Immature natural killer cell (primary cell): ENCODE measurements around the gene PRDX2. TPM values are rescaled to one million over a fixed set of nuclear protein-coding genes. Genes with fewer than 3 reads are reported as not detected.
"Not testable (repeated sequence)": the region's sequence is repeated elsewhere in the genome, so short reads cannot be mapped to it uniquely, and the experiment has no call there.

Experiments used
- DNase-seq, 3 donors: peaks; one replicate each; pipeline ENCODE4 v3.0.0; 2022; ENCODE audit warnings: mixed read lengths in 1 of 3
- H3K27ac Mint-ChIP-seq, 6 donors: one replicate each; pipeline ENCODE4 v1.8.0; 2020; ENCODE audit warnings: mixed read lengths in 6 of 6, mild to moderate bottlenecking in 5 of 6, inconsistent platforms in 4 of 6, moderate library complexity in 3 of 6
- H3K27me3 Mint-ChIP-seq, 3 donors: one replicate each; pipeline ENCODE4 v1.8.0; 2020 to 2021; ENCODE audit warnings: low read depth in 3 of 3, mild to moderate bottlenecking in 3 of 3, mixed read lengths in 3 of 3, moderate library complexity in 3 of 3, inconsistent platforms in 1 of 3
- H3K36me3 Mint-ChIP-seq, 3 donors: one replicate each; pipeline ENCODE4 v1.8.0; 2020; ENCODE audit warnings: mixed read lengths in 3 of 3, inconsistent platforms in 2 of 3, mild to moderate bottlenecking in 2 of 3
- H3K4me1 Mint-ChIP-seq, 2 donors: one replicate each; pipeline ENCODE4 v1.8.0; 2020; ENCODE audit warnings: inconsistent platforms in 2 of 2, mild to moderate bottlenecking in 2 of 2, mixed read lengths in 2 of 2, moderate library complexity in 1 of 2
- H3K4me3 Mint-ChIP-seq, 5 donors: one replicate each; pipeline ENCODE4 v1.8.0; 2020; ENCODE audit warnings: mild to moderate bottlenecking in 5 of 5, mixed read lengths in 5 of 5, inconsistent platforms in 3 of 5, moderate library complexity in 3 of 5
- H3K9me3 Mint-ChIP-seq, 6 donors: one replicate each; pipeline ENCODE4 v1.8.0; 2020; ENCODE audit warnings: mild to moderate bottlenecking in 6 of 6, mixed read lengths in 6 of 6, inconsistent platforms in 4 of 6, moderate library complexity in 3 of 6
- polyA plus RNA-seq, 3 donors: library from polyadenylated mRNA; unstranded; fragments of 300-500 nt; fragmentation: Illumina TruSeq; gene quantifications; one replicate each; pipeline ENCODE4 v1.2.3, GENCODE V29; 2021

Gene PRDX2
- polyA plus RNA-seq, 3 donors from 2014 or later: 157 to 165 (median 159) TPM

DNA sequence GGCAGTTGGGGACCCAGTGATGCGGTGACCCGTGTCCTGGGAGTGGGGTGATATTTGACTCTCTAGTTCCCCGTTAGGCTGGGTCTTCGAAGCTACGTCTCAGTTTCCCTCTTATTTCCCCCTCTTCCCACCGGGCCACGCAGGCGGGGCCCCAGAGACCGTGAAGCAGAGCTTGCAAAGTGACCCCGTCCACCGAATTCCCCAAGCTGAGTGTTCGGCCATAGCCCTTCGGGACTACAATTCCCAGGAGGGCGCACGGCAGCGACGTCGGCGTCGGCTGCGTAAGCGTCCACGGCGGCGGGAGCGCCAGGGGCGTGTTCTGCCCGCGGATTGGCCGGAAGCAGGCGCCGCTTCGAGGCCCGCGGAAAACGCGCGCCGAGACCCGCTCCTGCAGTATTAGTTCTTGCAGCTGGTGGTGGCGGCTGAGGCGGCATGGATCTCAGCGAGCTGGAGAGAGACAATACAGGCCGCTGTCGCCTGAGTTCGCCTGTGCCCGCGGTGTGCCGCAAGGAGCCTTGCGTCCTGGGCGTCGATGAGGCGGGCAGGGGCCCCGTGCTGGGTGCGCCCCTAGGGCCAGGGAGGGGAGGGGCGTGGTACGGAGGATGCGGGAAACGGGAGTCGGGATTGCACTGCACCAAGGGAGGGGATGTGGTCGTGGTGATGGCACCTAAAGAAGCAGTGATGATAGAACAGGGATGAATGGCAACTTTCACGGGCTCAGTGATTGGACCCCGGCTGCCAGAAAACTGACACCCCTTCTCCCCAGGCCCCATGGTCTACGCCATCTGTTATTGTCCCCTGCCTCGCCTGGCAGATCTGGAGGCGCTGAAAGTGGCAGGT is 4.9 kb upstream of the PRDX2 start, which contains the start of gene RNASEH2A:
Gene RNASEH2A (plus strand): TSS at position 343 of the 840 bp plus-strand sequence. CDS start 90 bp downstream, at position 433.
- peak within 1 kb of the TSS; percentile 81 to 94 (median 86) for H3K27ac Mint-ChIP-seq

GRCh38 chr19:12804051-12804450 is 2.5 kb upstream of the PRDX2 start:
- Mint-ChIP-seq H3K36me3 (peaks cover 0 to 4% (median 0%) of the 10 kb centered on the region in 3 donors), H3K4me1 (peaks cover 31% of the 10 kb centered on the region in 2 donors), H3K4me3 (no peak overlapping the region), H3K27me3 (peaks cover 5 to 8% (median 5%) of the 10 kb centered on the region in 3 donors), H3K9me3 (no peaks in the 10 kb centered on the region), H3K27ac (no peak overlapping the region)
- no peak for DNase-seq

More for the DNA sequence above, 4.9 kb upstream of the PRDX2 start, which contains the start of gene RNASEH2A:
- peak; percentile 82 to 83 (median 82) for DNase-seq
- Mint-ChIP-seq H3K36me3 (peaks cover 0 to 4% (median 4%) of the 10 kb centered on the region in 3 donors), H3K9me3 (no peaks in the 10 kb centered on the region), H3K27me3 (peaks cover 5 to 8% (median 5%) of the 10 kb centered on the region in 3 donors), H3K4me3 (peak within 1 kb of the TSS; percentile 90 to 96 (median 92)), H3K4me1 (peaks cover 20 to 23% of the 10 kb centered on the region in 2 donors)

GRCh38 chr19:12802267-12803106 is 887 bp upstream of the PRDX2 start:
- Mint-ChIP-seq H3K4me3 (peak overlapping the region; percentile 75 to 87 (median 80)), H3K27ac (peak overlapping the region in 2 of 6 donors; percentile 71 to 79), H3K4me1 (peaks cover 31% of the 10 kb centered on the region in 2 donors)

GRCh38 chr19:12800923-12801465 is 606 bp downstream of the PRDX2 start:
- Mint-ChIP-seq H3K27me3 (peaks cover 6 to 9% (median 8%) of the 10 kb centered on the region in 3 donors), H3K36me3 (no peaks in the 10 kb centered on the region), H3K27ac (peak overlapping the region in 3 of 6 donors; percentile 7 to 50 (median 24)), H3K9me3 (no peaks in the 10 kb centered on the region), H3K4me1 (peaks cover 25% of the 10 kb centered on the region in 2 donors), H3K4me3 (peak overlapping the region; percentile 75 to 87 (median 80))
- no peak for DNase-seq

More at GRCh38 chr19:12802267-12803106, 887 bp upstream of the PRDX2 start:
- no peak for DNase-seq
- Mint-ChIP-seq H3K27me3 (peaks cover 5 to 8% (median 7%) of the 10 kb centered on the region in 3 donors), H3K9me3 (no peaks in the 10 kb centered on the region), H3K36me3 (no peaks in the 10 kb centered on the region)

DNA sequence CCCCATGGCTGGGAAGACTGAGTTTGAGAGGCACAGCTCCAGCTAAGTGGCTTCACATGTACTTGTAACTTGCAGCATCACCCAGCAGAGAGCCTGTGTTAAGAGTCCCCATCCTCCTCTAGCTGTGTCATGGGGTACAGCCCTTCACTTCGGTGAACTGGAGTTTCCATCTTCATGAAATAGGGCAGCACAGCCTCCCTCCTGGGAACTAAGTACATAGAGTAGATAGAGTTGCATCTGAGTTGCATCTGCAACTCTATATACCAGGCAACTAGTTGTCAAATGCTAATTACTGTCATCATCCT is 1.2 kb downstream of the PRDX2 start:
- Mint-ChIP-seq H3K27me3 (peaks cover 4 to 9% (median 8%) of the 10 kb centered on the region in 3 donors), H3K36me3 (no peaks in the 10 kb centered on the region), H3K4me3 (peak overlapping the region; percentile 75 to 87 (median 80)), H3K27ac (no peak overlapping the region), H3K9me3 (no peaks in the 10 kb centered on the region), H3K4me1 (peaks cover 27 to 28% of the 10 kb centered on the region in 2 donors)
- DNase-seq: no peak

- Mint-ChIP-seq H3K4me1 (peaks cover 27 to 28% of the 10 kb centered on the region in 2 donors), H3K36me3 (no peaks in the 10 kb centered on the region), H3K27me3 (peaks cover 4 to 9% (median 8%) of the 10 kb centered on the region in 3 donors), H3K4me3 (peak overlapping the region in 4 of 5 donors; percentile 75 to 87 (median 81)), H3K9me3 (no peaks in the 10 kb centered on the region), H3K27ac (no peak overlapping the region)
- no peak for DNase-seq
Observed at GRCh38 chr19:12799742-12800465, 1.7 kb downstream of the PRDX2 start.

DNA sequence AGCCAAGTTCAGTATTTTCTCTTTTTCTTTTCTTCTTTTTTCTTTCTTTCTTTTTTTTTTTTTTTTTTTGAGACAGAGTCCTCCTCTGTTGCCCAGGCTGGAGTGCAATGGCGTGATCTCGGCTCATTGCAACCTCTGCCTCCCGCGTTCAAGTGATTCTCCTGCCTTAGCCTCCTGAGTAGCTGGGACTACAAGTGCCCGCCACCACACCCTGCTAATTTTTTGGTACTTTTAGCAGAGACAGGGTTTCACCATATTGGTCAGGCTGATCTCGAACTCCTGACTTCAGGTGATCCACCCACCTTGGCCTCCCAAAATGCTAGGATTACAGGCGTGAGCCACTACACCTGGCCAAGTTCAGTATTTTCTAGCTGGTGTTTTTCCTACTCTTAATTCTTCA is 4.0 kb downstream of the PRDX2 start:
- H3K4me1 Mint-ChIP-seq: peaks cover 37 to 40% of the 10 kb centered on the region in 2 donors
- peaks cover 9 to 23% (median 20%) of the 10 kb centered on the region in 3 donors for H3K27me3 Mint-ChIP-seq
- H3K9me3 Mint-ChIP-seq, H3K36me3 Mint-ChIP-seq, DNase-seq, H3K27ac Mint-ChIP-seq, H3K4me3 Mint-ChIP-seq: not testable (repeated sequence)

DNA sequence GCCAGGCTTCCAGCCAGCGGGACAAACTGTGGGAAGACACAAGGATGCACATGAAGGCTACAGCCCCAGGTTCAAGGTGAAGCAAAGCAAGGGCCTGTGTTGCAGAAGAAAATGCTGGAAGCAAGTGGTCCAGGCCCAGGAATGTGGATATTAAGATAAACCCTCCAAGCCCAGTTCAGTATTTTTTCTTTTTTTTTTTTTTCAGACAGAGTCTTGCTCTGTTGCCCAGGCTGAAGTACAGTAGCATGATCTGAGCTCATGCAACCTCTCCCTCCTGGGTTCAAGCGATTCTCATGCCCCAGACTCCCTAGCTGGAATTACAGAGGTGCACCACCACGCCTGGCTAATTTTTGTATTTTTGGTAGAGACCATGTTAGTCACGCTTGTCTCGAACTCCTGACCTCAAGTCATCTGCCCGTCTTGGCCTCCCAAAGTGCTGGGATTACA is 4.4 kb downstream of the PRDX2 start:
- no peak overlapping the region for H3K4me3 Mint-ChIP-seq
- H3K27me3 Mint-ChIP-seq: peaks cover 13 to 23% (median 23%) of the 10 kb centered on the region in 3 donors
- H3K27ac Mint-ChIP-seq: peak overlapping the region in 1 of 6 donors; percentile 34
- H3K4me1 Mint-ChIP-seq: peaks cover 32 to 35% of the 10 kb centered on the region in 2 donors
- H3K36me3 Mint-ChIP-seq: no peaks in the 10 kb centered on the region
- H3K9me3 Mint-ChIP-seq: no peaks in the 10 kb centered on the region
- DNase-seq: no peak

DNA sequence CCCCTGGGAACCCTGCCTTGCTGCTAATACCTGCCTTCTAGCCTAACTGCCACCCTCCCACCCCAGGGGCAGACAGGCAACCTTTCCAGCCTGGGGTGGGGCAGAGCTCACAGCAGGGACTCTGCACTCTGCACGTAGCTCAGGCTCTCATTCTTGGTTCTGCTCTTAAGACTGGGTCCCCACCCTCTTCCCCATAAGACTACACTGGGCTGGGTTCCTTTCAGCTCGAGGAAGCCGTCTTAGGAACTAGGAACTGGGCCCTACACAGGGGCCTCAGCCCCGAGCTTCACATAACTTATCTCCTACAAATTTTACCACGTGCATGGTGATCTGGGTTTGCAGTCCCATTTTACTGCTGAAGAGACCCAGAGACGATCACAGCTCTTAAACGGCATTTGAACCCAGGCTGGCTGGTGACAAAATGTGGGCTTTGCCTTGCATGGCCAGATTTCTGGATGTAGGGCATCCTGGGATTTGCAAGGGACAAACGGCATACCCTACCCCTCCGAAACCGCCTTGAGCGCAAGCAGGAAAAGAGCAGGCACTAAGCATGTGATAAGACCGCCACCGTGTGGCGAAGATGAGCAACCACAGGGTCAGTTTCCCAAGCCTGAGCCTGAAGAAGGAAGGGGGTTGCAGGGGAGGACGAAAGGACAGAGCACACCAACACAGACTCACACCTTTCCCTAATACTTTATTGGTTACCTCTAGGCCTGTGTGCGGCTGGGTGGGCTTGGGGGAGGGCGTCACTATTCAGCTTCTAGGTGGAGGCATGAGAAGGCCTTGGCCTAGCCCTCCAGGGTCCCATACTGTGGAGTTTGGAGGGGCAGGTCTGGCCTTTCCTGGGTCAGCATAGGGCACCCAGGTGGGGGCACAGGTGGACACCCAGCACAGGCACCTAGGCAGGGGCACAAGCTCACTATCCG is 5.2 kb downstream of the PRDX2 start:
- Mint-ChIP-seq H3K4me1 (peaks cover 27 to 33% of the 10 kb centered on the region in 2 donors), H3K4me3 (peak overlapping the region; percentile 37 to 81 (median 71)), H3K27me3 (peaks cover 20 to 30% (median 29%) of the 10 kb centered on the region in 3 donors), H3K9me3 (no peaks in the 10 kb centered on the region), H3K27ac (peak overlapping the region; percentile 14 to 92 (median 88)), H3K36me3 (no peaks in the 10 kb centered on the region)
- peak; percentile 74 to 80 (median 78) for DNase-seq

GRCh38 chr19:12794971-12795381 is 6.6 kb downstream of the PRDX2 start:
- DNase-seq: no peak
- Mint-ChIP-seq H3K27me3 (peaks cover 33 to 44% (median 42%) of the 10 kb centered on the region in 3 donors), H3K36me3 (no peaks in the 10 kb centered on the region), H3K9me3 (no peaks in the 10 kb centered on the region), H3K4me1 (peaks cover 29 to 36% of the 10 kb centered on the region in 2 donors), H3K4me3 (peak overlapping the region in 3 of 5 donors; percentile 73 to 82 (median 80)), H3K27ac (peak overlapping the region in 5 of 6 donors; percentile 97 to 99 (median 98))

DNA sequence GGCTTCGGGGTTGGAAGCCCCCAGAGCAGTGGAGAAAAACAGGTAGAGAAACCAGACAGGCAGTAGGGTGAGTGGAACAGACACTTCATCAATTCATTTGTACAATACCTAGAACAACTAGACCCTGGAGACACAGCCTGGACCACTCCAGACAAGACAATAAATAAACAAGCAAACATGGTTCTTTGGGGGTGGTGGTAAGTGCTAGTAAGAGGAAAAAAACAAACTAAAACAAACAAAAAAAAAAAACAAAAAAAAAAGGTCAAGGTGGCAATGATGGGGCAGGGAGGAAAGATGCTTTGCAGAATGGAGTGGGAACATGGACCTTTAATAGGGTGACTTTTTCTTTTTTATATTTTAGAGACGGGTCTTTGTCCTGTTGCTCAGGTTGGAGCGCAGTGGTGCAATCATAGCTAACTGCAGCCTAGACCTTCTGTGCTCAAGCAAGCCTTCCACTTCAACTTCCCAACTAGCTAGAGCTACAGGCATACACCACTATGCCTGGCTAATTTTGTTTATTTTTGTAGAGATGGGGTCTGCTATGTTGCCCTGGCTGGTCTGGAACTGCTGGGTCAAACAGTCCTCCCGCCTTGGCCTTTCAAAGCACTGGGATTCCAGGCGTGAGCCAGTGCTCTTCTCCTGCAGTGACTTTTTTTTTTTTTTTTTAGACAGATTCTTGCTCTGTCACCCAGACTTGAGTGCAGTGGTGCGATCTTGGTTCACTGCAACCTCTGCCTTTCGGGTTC is 7.2 kb downstream of the PRDX2 start:
- peak overlapping the region; percentile 92 to 99 (median 98) for H3K27ac Mint-ChIP-seq
- no peaks in the 10 kb centered on the region for H3K9me3 Mint-ChIP-seq
- DNase-seq: no peak
- H3K36me3 Mint-ChIP-seq: no peaks in the 10 kb centered on the region
- peaks cover 33 to 46% (median 42%) of the 10 kb centered on the region in 3 donors for H3K27me3 Mint-ChIP-seq
- H3K4me3 Mint-ChIP-seq: peak overlapping the region; percentile 73 to 82 (median 80)
- peaks cover 29 to 37% of the 10 kb centered on the region in 2 donors for H3K4me1 Mint-ChIP-seq
